DMS 273 treated with DMSO at 0.1 percent for 48 hours (cell line): ENCODE results near the gene PAQR6.

Experiments used
- DNase-seq: peaks from one replicate; lab custom pipeline; 2025; lab: John Stamatoyannopoulos, UW

Gene PAQR6

GRCh38 chr1:156247460-156248322 is at the start of gene PAQR6:
TSS of gene PAQR6 (minus strand) at chr1:156248056. CDS start at chr1:156246731, 1,325 bp downstream.
- no peak for DNase-seq

GRCh38 chr1:156295391-156295947 is 47.6 kb upstream of the PAQR6 start, which contains the start of gene GLMP:
TSS of gene GLMP (minus strand) at chr1:156295679. CDS start at chr1:156295645, 34 bp downstream.
- peak; percentile 17 for DNase-seq

GRCh38 chr1:156293895-156294294 is 46.0 kb upstream of the PAQR6 start:
- DNase-seq, result no peak

- DNase-seq, result no peak
Measured at GRCh38 chr1:156293098-156293434, 45.2 kb upstream of the PAQR6 start.

- DNase-seq, result no peak
Measured at GRCh38 chr1:156291226-156292061, 43.6 kb upstream of the PAQR6 start.

GRCh38 chr1:156289857-156290256 is 42.0 kb upstream of the PAQR6 start:
- DNase-seq, result no peak

GRCh38 chr1:156286061-156286460 is 38.2 kb upstream of the PAQR6 start:
- no peak for DNase-seq

- DNase-seq, result no peak
Measured at GRCh38 chr1:156285437-156285836, 37.6 kb upstream of the PAQR6 start.

GRCh38 chr1:156284757-156285156 is 36.9 kb upstream of the PAQR6 start:
- no peak for DNase-seq

- no peak for DNase-seq
Measured at GRCh38 chr1:156284112-156284511, 36.3 kb upstream of the PAQR6 start, which contains the start of gene TMEM79. TSS of gene TMEM79 (plus strand) at chr1:156284325. CDS start at chr1:156285227, 902 bp downstream.

GRCh38 chr1:156283521-156283920 is 35.7 kb upstream of the PAQR6 start:
- DNase-seq, result no peak

GRCh38 chr1:156282479-156283222 is 34.8 kb upstream of the PAQR6 start, which contains the start of gene SMG5:
TSS of gene SMG5 (minus strand) at chr1:156282825. CDS start at chr1:156282680, 145 bp downstream.
- peak; percentile 98 for DNase-seq

GRCh38 chr1:156281693-156282478 is 34.0 kb upstream of the PAQR6 start:
- peak; percentile 12 for DNase-seq

- DNase-seq, result no peak
Measured at GRCh38 chr1:156281281-156281680, 33.4 kb upstream of the PAQR6 start.

GRCh38 chr1:156279837-156280236 is 32.0 kb upstream of the PAQR6 start:
- no peak for DNase-seq

- DNase-seq, result no peak
Measured at GRCh38 chr1:156276966-156277381, 29.1 kb upstream of the PAQR6 start.

- DNase-seq, result no peak
Measured at GRCh38 chr1:156276532-156276931, 28.7 kb upstream of the PAQR6 start.

GRCh38 chr1:156270314-156270713 is 22.5 kb upstream of the PAQR6 start:
- DNase-seq, result no peak

- DNase-seq, result no peak
Measured at GRCh38 chr1:156268336-156268735, 20.5 kb upstream of the PAQR6 start.

- DNase-seq, result no peak
Measured at GRCh38 chr1:156266051-156266450, 18.2 kb upstream of the PAQR6 start.

GRCh38 chr1:156263288-156263655 is 15.4 kb upstream of the PAQR6 start:
- DNase-seq, result no peak
